GM12891 (cell line): ENCODE measurements around the gene ADGRG2.
"Not testable (repeated sequence)": the region's sequence is repeated elsewhere in the genome, so short reads cannot be mapped to it uniquely, and the experiment has no call there.

Experiments used
- POLR2A ChIP-seq: IDR thresholded peaks from 2 replicates; pipeline ENCODE4 v1.6.1; 2011; ENCODE audit warnings: low read depth, low read length, control low read depth
- POLR2AphosphoS5 ChIP-seq: IDR thresholded peaks from 2 replicates; pipeline ENCODE4 v1.6.1; 2011; ENCODE audit warnings: low read depth, low read length, control low read depth
- TAF1 ChIP-seq: IDR thresholded peaks from 2 replicates; pipeline ENCODE4 v1.6.1; 2011; ENCODE audit warnings: low read depth, low read length, control low read depth

GRCh38 chrX:19016614-19017013, 105.7 kb downstream of the ADGRG2 start:
- not testable (repeated sequence) for TF ChIP-seq POLR2AphosphoS5, POLR2A, TAF1
